CD4-positive, alpha-beta T cell (primary cell): ENCODE measurements around the gene IGDCC3. TPM values are rescaled to one million over a fixed set of nuclear protein-coding genes. Genes with fewer than 3 reads are reported as not detected.

Source experiments
- ATAC-seq: fragments of 200-7000 bp; cut with Tn5 transposase; one replicate; pipeline ENCODE4 v1.10.0; 2022; ENCODE audit warnings: mild to moderate bottlenecking; ENCODE audit not compliant: poor library complexity
- CTCF ChIA-PET: fragments of 350-600 bp; sonication (Branson Sonifier 250); formaldehyde crosslinking; loops from one replicate; lab custom pipeline; 2021; ENCODE audit warnings: antibody characterized with exemption, inconsistent platforms; lab: Charles Lee
- POLR2A ChIA-PET: fragments of 350-600 bp; sonication (Branson Sonifier 250); formaldehyde crosslinking; loops from one replicate; lab custom pipeline; 2021; ENCODE audit warnings: antibody characterized with exemption, inconsistent platforms; lab: Charles Lee
- DNase-seq, 14 experiments: peaks; one replicate each; pipeline ENCODE4 v3.0.0-alpha.2; 2013 to 2020; ENCODE audit warnings: mixed read lengths in 2 of 14
- H3K27ac ChIP-seq, 2 donors: one replicate each; pipeline versions ENCODE4 v1.5.1 to v1.7.0; 2013; ENCODE audit warnings: low read length in 2 of 2, low read depth in 1 of 2, mild to moderate bottlenecking in 1 of 2
- H3K27me3 ChIP-seq, 2 experiments: 1 replicate in 1 of 2; 2 replicates in 1 of 2; pipeline versions ENCODE4 v1.6.1 to v1.7.0; 2013; ENCODE audit warnings: low read length in 2 of 2, control low read depth in 1 of 2, mild to moderate bottlenecking in 1 of 2, moderate library complexity in 1 of 2; ENCODE audit not compliant: insufficient read depth in 2 of 2, control insufficient read depth in 1 of 2
- H3K36me3 ChIP-seq: one replicate; pipeline ENCODE4 v1.6.1; 2013; ENCODE audit warnings: low read length, control low read depth; ENCODE audit not compliant: insufficient read depth
- H3K4me1 ChIP-seq: one replicate; pipeline ENCODE4 v1.6.1; 2013; ENCODE audit warnings: low read length, control low read depth; ENCODE audit not compliant: insufficient read depth
- H3K4me3 ChIP-seq: one replicate; pipeline ENCODE4 v1.5.1; 2013; ENCODE audit warnings: mild to moderate bottlenecking, low read length, moderate library complexity
- H3K9me3 ChIP-seq, 2 experiments: 1 replicate in 1 of 2; 2 replicates in 1 of 2; pipeline versions ENCODE4 v1.6.1 to v1.7.0; 2013; ENCODE audit warnings: low read length in 2 of 2, mild to moderate bottlenecking in 2 of 2, control low read depth in 1 of 2, moderate library complexity in 1 of 2; ENCODE audit not compliant: control insufficient read depth in 1 of 2, insufficient read depth in 1 of 2
- H3K27ac Mint-ChIP-seq: one replicate; pipeline ENCODE4 v1.8.0; 2020; ENCODE audit warnings: mixed read lengths
- H3K27me3 Mint-ChIP-seq: one replicate; pipeline ENCODE4 v1.8.0; 2021; ENCODE audit warnings: mixed read lengths
- H3K36me3 Mint-ChIP-seq: one replicate; pipeline ENCODE4 v1.8.0; 2021; ENCODE audit warnings: low read depth, mixed read lengths
- H3K4me1 Mint-ChIP-seq: one replicate; pipeline ENCODE4 v1.8.0; 2021; ENCODE audit warnings: low read depth, mixed read lengths
- H3K4me3 Mint-ChIP-seq: one replicate; pipeline ENCODE4 v1.8.0; 2020; ENCODE audit warnings: mild to moderate bottlenecking, mixed read lengths
- H3K9me3 Mint-ChIP-seq: one replicate; pipeline ENCODE4 v1.8.0; 2020; ENCODE audit warnings: mixed read lengths
- intact Hi-C, 2 experiments: fragments of 100-400 bp; cut with DNase I in 1 of 2; cut with micrococcal nuclease in 1 of 2; formaldehyde crosslinking; loops; one replicate each; pipeline versions ENCODE4 v1.15.1 to v1.9.0; 2023 to 2025; cut with DNase I, micrococcal nuclease
- total RNA-seq, 174 experiments: library from RNA in 2 of 174; stranded (reverse) in 2 of 174; gene quantifications; one replicate each; pipeline ENCODE4 v1.2.3 and lab custom pipeline; 2021 to 2026
- TF ChIP-seq, protein P1 (sequence below): fragments of 200-600 bp; IDR thresholded peaks from one replicate; pipeline ENCODE4 v1.8.0; 2022; ENCODE audit warnings: antibody characterized with exemption, mild to moderate bottlenecking

IGDCC3 gene
- total RNA-seq, 2 experiments from 2014 or later: not detected

DNA sequence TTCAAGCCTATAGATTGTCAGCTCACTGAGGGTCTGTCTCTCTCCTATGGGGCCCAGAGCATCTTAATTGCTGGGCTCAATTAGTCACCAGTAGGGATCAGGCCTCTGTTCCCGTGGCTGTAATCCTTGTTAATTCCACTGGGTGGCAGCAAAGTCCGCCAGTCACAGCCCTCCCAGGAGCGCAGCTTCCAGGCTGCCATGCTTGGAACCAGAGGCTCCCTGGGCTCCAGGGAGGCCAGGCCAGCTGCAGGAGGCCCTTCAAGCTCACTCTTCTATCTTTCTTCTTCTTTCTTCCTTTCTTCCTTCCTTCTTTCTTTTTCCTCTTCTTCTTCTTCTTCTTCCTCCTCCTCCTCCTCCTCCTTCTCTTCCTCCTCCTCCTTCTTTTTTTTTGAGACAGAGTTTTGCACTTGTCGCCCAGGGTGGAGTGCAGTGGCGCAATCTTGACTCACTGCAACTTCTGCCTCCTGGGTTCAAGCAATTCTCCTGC lies 58.9 kb downstream of the IGDCC3 start:
- Histone ChIP-seq H3K36me3 (no peaks in the 10 kb centered on the region), H3K4me3 (no peak overlapping the region), H3K9me3 (no peaks in the 10 kb centered on the region), H3K27me3 (peaks cover 0 to 8% of the 10 kb centered on the region in 2 experiments), H3K27ac (no peak overlapping the region), H3K4me1 (peaks cover 2% of the 10 kb centered on the region)
- Mint-ChIP-seq H3K27ac (no peak overlapping the region), H3K27me3 (peaks cover 4% of the 10 kb centered on the region), H3K4me3 (no peak overlapping the region), H3K9me3 (no peaks in the 10 kb centered on the region), H3K4me1 (no peaks in the 10 kb centered on the region), H3K36me3 (no peaks in the 10 kb centered on the region)
- POLR2A ChIA-PET: interaction anchor here (1.0 to 2.0 kb wide), 2 partner anchors 15 to 67 kb away, joined by 5 to 18 read pairs; partner anchors contain the start of gene RNU5B-1
- CTCF ChIA-PET: interaction anchor here (0.8 to 2.2 kb wide), 6 partner anchors 10 to 66 kb away, joined by 3 to 21 read pairs (median 4); partner anchors contain the start of gene RNU5B-1
- ATAC-seq (peak; percentile 100), DNase-seq (peak; percentile 56 to 87 (median 69))
- intact Hi-C loops: loop anchor here (1.0 to 10.0 kb wide), 4 partner anchors 66 to 1186 kb away; partner anchors contain the start of genes RAB11A (in 1 of the 2), RPL4 (in 1 of the 2) and ZWILCH (in 1 of the 2)
- TF ChIP-seq, protein P1, sequence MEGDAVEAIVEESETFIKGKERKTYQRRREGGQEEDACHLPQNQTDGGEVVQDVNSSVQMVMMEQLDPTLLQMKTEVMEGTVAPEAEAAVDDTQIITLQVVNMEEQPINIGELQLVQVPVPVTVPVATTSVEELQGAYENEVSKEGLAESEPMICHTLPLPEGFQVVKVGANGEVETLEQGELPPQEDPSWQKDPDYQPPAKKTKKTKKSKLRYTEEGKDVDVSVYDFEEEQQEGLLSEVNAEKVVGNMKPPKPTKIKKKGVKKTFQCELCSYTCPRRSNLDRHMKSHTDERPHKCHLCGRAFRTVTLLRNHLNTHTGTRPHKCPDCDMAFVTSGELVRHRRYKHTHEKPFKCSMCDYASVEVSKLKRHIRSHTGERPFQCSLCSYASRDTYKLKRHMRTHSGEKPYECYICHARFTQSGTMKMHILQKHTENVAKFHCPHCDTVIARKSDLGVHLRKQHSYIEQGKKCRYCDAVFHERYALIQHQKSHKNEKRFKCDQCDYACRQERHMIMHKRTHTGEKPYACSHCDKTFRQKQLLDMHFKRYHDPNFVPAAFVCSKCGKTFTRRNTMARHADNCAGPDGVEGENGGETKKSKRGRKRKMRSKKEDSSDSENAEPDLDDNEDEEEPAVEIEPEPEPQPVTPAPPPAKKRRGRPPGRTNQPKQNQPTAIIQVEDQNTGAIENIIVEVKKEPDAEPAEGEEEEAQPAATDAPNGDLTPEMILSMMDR: peak; percentile 92

- H3K36me3 ChIP-seq: no peaks in the 10 kb centered on the region
- no peak overlapping the region for H3K27ac Mint-ChIP-seq
- no peak overlapping the region for H3K4me3 Mint-ChIP-seq
- no peak for ATAC-seq
- no peaks in the 10 kb centered on the region for H3K9me3 ChIP-seq
- no peaks in the 10 kb centered on the region for H3K4me1 ChIP-seq
- no peak overlapping the region for H3K4me3 ChIP-seq
- no peak for DNase-seq
- POLR2A ChIA-PET: interaction anchor here (1.7 kb wide), 1 partner anchor 26 kb away, joined by 6 read pairs; the partner anchor contains the start of gene PARP16
- intact Hi-C loops: loop anchor here in 1 of 2 experiments (10.0 kb wide), 2 partner anchors 552 to 1192 kb away; partner anchors contain the start of genes RAB11A, RPL4 and ZWILCH
- H3K27me3 Mint-ChIP-seq: peaks cover 8% of the 10 kb centered on the region
- no peaks in the 10 kb centered on the region for H3K4me1 Mint-ChIP-seq
- TF ChIP-seq, protein P1: no peak
- no peak overlapping the region for H3K27ac ChIP-seq
- H3K36me3 Mint-ChIP-seq: no peaks in the 10 kb centered on the region
- H3K27me3 ChIP-seq: no peaks in the 10 kb centered on the region
- CTCF ChIA-PET: no interaction called here
- H3K9me3 Mint-ChIP-seq: no peaks in the 10 kb centered on the region
Measured at GRCh38 chr15:65312400-65312916, 65.3 kb downstream of the IGDCC3 start.

GRCh38 chr15:65311760-65312159 lies 66.0 kb downstream of the IGDCC3 start:
- peaks cover 8% of the 10 kb centered on the region for H3K27me3 Mint-ChIP-seq
- intact Hi-C loops: loop anchor here in 1 of 2 experiments (10.0 kb wide), 2 partner anchors 553 to 1193 kb away; partner anchors contain the start of genes RAB11A, RPL4 and ZWILCH
- DNase-seq (no peak), ATAC-seq (no peak)
- POLR2A ChIA-PET: no interaction called here
- no peak overlapping the region for H3K4me3 Mint-ChIP-seq
- H3K4me3 ChIP-seq: no peak overlapping the region
- no peak overlapping the region for H3K27ac Mint-ChIP-seq
- CTCF ChIA-PET: no interaction called here
- H3K9me3 ChIP-seq: no peaks in the 10 kb centered on the region
- H3K27me3 ChIP-seq: no peaks in the 10 kb centered on the region
- H3K36me3 ChIP-seq: no peaks in the 10 kb centered on the region
- TF ChIP-seq, protein P1: no peak
- no peaks in the 10 kb centered on the region for H3K9me3 Mint-ChIP-seq
- H3K4me1 Mint-ChIP-seq: no peaks in the 10 kb centered on the region
- no peaks in the 10 kb centered on the region for H3K36me3 Mint-ChIP-seq
- no peaks in the 10 kb centered on the region for H3K4me1 ChIP-seq
- no peak overlapping the region for H3K27ac ChIP-seq
